Kidney epithelial cell (primary cell): ENCODE data around the gene SASS6. TPM values are rescaled to one million over a fixed set of nuclear protein-coding genes. Genes with fewer than 3 reads are reported as not detected.

ENCODE experiments used
- DNase-seq: peaks from one replicate; pipeline ENCODE4 v3.0.0-alpha.2; 2010; ENCODE audit warnings: low read depth
- H3K27me3 ChIP-seq: 2 replicates; pipeline ENCODE4 v1.6.0; 2011; ENCODE audit warnings: low read length; ENCODE audit not compliant: control insufficient read depth, insufficient read depth
- H3K36me3 ChIP-seq: 2 replicates; pipeline ENCODE4 v1.5.1; 2011; ENCODE audit warnings: low read length; ENCODE audit not compliant: control insufficient read depth, insufficient read depth
- H3K4me3 ChIP-seq: 2 replicates; pipeline ENCODE4 v1.5.1; 2011; ENCODE audit warnings: low read depth, mild to moderate bottlenecking, control low read depth, low read length
- total RNA-seq: library from RNA; depleted of rRNA; stranded (reverse); fragments of >200 nt; gene quantifications from 2 replicates; pipeline ENCODE4 v1.2.3, GENCODE V29; 2015
- TF ChIP-seq, protein P1 (sequence below): IDR thresholded peaks from 2 replicates; pipeline ENCODE4 v1.5.1; 2011; ENCODE audit warnings: mild to moderate bottlenecking, moderate library complexity, low read length, control low read depth, inconsistent platforms; ENCODE audit not compliant: insufficient read depth, poor library complexity, severe bottlenecking

Gene SASS6
- total RNA-seq, 1 donor from 2014 or later = 5.3 TPM

- H3K27me3 ChIP-seq = no peaks in the 10 kb centered on the region
- DNase-seq = no peak
- TF ChIP-seq, protein P1, sequence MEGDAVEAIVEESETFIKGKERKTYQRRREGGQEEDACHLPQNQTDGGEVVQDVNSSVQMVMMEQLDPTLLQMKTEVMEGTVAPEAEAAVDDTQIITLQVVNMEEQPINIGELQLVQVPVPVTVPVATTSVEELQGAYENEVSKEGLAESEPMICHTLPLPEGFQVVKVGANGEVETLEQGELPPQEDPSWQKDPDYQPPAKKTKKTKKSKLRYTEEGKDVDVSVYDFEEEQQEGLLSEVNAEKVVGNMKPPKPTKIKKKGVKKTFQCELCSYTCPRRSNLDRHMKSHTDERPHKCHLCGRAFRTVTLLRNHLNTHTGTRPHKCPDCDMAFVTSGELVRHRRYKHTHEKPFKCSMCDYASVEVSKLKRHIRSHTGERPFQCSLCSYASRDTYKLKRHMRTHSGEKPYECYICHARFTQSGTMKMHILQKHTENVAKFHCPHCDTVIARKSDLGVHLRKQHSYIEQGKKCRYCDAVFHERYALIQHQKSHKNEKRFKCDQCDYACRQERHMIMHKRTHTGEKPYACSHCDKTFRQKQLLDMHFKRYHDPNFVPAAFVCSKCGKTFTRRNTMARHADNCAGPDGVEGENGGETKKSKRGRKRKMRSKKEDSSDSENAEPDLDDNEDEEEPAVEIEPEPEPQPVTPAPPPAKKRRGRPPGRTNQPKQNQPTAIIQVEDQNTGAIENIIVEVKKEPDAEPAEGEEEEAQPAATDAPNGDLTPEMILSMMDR = no peak
- no peaks in the 10 kb centered on the region for H3K36me3 ChIP-seq
- H3K4me3 ChIP-seq = no peak overlapping the region
Observed at GRCh38 chr1:100164216-100164615, 31.5 kb upstream of the SASS6 start.

DNA sequence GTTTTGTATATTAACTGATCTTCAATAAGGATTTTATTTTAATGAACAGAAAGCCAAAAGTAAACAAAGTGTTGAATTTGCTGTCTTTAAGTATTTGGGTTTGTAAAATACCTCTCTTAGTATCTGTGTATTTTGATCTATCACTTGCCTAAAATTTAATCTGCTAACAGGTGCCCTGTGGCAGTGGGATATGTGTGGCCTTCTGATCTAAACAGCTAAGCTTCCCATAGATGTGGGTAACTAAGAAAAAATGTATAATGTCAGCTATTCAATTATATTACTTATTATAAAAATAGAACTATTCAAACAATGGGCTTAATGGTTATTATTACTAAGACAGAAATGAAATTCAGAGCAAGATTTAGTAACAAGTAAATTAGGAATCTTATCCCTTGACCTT, 30.2 kb upstream of the SASS6 start:
- TF ChIP-seq, protein P1 = no peak

DNA sequence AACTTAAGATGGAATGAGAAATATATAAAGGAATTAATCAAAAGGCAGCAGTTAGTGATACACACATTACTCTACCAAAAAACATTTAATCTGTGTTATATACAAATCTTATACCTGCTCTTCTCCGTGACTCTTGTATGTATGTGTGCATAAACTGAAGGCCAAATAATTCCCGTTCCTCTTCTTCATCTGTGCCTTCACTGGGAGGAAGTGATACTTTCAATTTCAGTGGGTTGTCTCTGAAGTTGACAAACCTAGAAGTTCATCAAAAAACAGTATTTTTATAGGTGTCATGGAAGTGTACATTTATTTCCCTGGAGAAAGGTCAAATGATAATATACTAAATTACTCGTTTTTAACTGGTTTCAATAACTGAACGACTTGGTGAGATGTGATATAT, 19.5 kb upstream of the SASS6 start:
- TF ChIP-seq, protein P1 = no peak
- H3K27me3 ChIP-seq = no peaks in the 10 kb centered on the region
- DNase-seq = no peak

More for the DNA sequence above, 30.2 kb upstream of the SASS6 start:
- DNase-seq = no peak
- Histone ChIP-seq H3K4me3 (no peak overlapping the region), H3K27me3 (no peaks in the 10 kb centered on the region), H3K36me3 (no peaks in the 10 kb centered on the region)

DNA sequence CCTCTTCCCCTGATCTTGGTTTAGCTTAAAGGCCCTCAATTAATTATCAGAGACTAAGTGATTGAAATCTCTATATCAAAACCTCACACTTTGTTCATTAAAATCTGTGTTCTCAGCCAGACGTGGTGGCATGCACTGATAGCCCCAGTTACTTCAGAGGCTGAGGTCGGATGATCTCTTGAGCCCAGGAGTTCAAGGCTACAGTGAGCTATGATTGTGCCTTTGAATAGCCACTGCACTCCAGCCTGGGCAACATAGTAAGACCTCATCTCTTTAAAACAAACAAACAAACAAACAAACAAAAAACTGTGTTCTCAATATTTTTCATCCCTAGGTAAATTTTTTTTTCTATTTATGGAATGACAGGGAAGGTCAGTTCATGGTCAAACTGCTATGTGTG, 18.9 kb upstream of the SASS6 start:
- H3K4me3 ChIP-seq = no peak overlapping the region
- no peaks in the 10 kb centered on the region for H3K36me3 ChIP-seq
- TF ChIP-seq, protein P1 = no peak
- DNase-seq = no peak
- H3K27me3 ChIP-seq = no peaks in the 10 kb centered on the region

More for the DNA sequence above, 19.5 kb upstream of the SASS6 start:
- Histone ChIP-seq H3K36me3 (no peaks in the 10 kb centered on the region), H3K4me3 (no peak overlapping the region)

DNA sequence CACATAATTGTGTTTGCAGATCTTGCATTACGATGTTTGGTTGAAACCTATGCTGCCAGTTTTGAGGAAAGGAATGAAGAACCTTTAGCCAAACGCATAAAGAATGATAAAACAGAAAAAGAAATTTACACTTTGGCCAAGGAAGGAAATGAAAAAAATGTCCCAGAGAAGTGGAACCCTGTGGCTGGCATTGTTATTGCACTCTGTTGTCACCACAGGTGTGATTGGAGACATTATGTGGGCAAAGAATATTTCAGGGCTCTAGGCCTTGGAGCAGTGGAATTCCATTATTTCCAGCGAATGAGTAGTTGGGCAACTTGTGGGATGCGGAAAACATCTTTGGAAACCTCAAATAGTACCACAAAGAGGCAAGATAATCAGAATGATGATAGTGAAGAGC, 15.1 kb upstream of the SASS6 start:
- H3K27me3 ChIP-seq = no peaks in the 10 kb centered on the region
- H3K36me3 ChIP-seq = no peaks in the 10 kb centered on the region
- DNase-seq = no peak
- TF ChIP-seq, protein P1 = no peak
- H3K4me3 ChIP-seq = no peak overlapping the region

DNA sequence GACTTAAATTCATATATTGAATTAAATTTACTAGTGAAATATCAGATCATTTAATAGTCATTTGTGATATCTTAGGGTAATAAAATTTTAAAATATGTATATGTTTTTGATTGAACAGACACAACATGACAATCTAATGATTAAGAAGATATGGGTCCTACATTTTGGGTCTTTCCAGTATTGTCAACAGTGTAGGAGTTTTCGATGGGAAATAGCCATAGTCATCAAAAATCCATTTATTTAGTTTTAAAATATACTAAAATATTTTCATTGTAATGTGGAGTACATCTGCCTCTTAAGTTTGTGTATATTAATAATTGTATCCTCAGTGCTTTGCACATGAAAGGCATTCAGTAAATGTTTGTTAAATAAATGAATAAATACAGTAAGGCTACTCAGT, 14.2 kb upstream of the SASS6 start:
- Histone ChIP-seq H3K36me3 (no peaks in the 10 kb centered on the region), H3K27me3 (no peaks in the 10 kb centered on the region), H3K4me3 (no peak overlapping the region)
- TF ChIP-seq, protein P1 = no peak
- DNase-seq = no peak
